ENCODE measurements around the gene TKT. TPM values are rescaled to one million over a fixed set of nuclear protein-coding genes. Genes with fewer than 3 reads are reported as not detected.
A peak's percentile ranks its signal among the peaks of the same experiment; 100 is the strongest.

TKT gene
- polyA plus RNA-seq (2013, experiment 1 of 2), result 359 TPM
- 363 TPM for polyA plus RNA-seq (2013, experiment 2 of 2)

GRCh38 chr3:53255775-53256703 is at the start of gene TKT:
Gene TKT (minus strand): TSS chr3:53256022. CDS start chr3:53255942, 80 bp downstream.
- peak within 1 kb of the TSS; percentile 92 for H3K4me2 ChIP-seq (ENCODE audit: low read length, poor library complexity, severe bottlenecking)
- WGBS, result 13% methylated on average over 59 of the region's 66 CpGs
- H3K4me1 ChIP-seq (ENCODE audit: control insufficient read depth, insufficient read depth, low read depth, low read length), result peaks cover 21% of the 10 kb centered on the region
- peak within 1 kb of the TSS; percentile 28 to 92 for H2BK12ac ChIP-seq (ENCODE audit: low read length in 2 of 2)
- peak within 1 kb of the TSS in 1 of 2 experiments; percentile 97 for H3K14ac ChIP-seq (ENCODE audit: low read length in 2 of 2)
- H2AK5ac ChIP-seq (ENCODE audit: low read length, severe bottlenecking), result peak within 1 kb of the TSS; percentile 79
- peak within 1 kb of the TSS; percentile 89 for H2BK15ac ChIP-seq (ENCODE audit: low read depth, poor library complexity, severe bottlenecking)
- peak within 1 kb of the TSS; percentile 82 for H3K9ac ChIP-seq (ENCODE audit: low read length)
- no peaks in the 10 kb centered on the region for H3K79me1 ChIP-seq (replicated peaks; ENCODE audit: low read length, poor library complexity, severe bottlenecking)
- peak within 1 kb of the TSS; percentile 94 for H4K91ac ChIP-seq (ENCODE audit: low read length)
- H3K9me3 ChIP-seq (ENCODE audit: control insufficient read depth, low read length), result no peaks in the 10 kb centered on the region
- peak within 1 kb of the TSS; percentile 33 for H2BK5ac ChIP-seq (ENCODE audit: low read depth, low read length, poor library complexity, severe bottlenecking)
- H2AFZ ChIP-seq (ENCODE audit: low read depth, low read length), result no peak within 1 kb of the TSS
- peak within 1 kb of the TSS; percentile 88 to 96 for H3K4me3 ChIP-seq (ENCODE audit: insufficient read depth in 1 of 2, low read depth in 1 of 2, low read length in 2 of 2)
- peak within 1 kb of the TSS; percentile 98 to 99 for H3K23ac ChIP-seq (ENCODE audit: low read length in 2 of 2)
- H3K4ac ChIP-seq (ENCODE audit: low read depth in 1 of 2, low read length in 2 of 2), result peak within 1 kb of the TSS; percentile 82 to 94
- H3K36me3 ChIP-seq (ENCODE audit: control insufficient read depth in 1 of 2, insufficient read depth in 2 of 2, low read depth in 1 of 2, low read length in 2 of 2), result peaks cover 10 to 11% of the 10 kb centered on the region in 2 experiments
- peak within 1 kb of the TSS; percentile 95 to 96 for H3K18ac ChIP-seq (ENCODE audit: low read depth in 1 of 2, low read length in 2 of 2)
- peak within 1 kb of the TSS; percentile 75 for H3K27ac ChIP-seq (ENCODE audit: low read length, poor library complexity, severe bottlenecking)
- H2BK120ac ChIP-seq (ENCODE audit: low read depth, low read length), result peak within 1 kb of the TSS; percentile 78
- H3K27me3 ChIP-seq (ENCODE audit: control insufficient read depth in 1 of 2, insufficient read depth in 1 of 2, low read length in 2 of 2), result no peaks in the 10 kb centered on the region
- peak; percentile 89 for DNase-seq
- peak within 1 kb of the TSS; percentile 83 for H4K8ac ChIP-seq (ENCODE audit: low read length)

- Histone ChIP-seq H2BK12ac (ENCODE audit: low read length in 2 of 2) (no peak overlapping the region), H3K36me3 (ENCODE audit: control insufficient read depth in 1 of 2, insufficient read depth in 2 of 2, low read depth in 1 of 2, low read length in 2 of 2) (peaks cover 23 to 64% of the 10 kb centered on the region in 2 experiments), H2BK15ac (ENCODE audit: low read depth, poor library complexity, severe bottlenecking) (no peak overlapping the region), H3K4me3 (ENCODE audit: insufficient read depth in 1 of 2, low read depth in 1 of 2, low read length in 2 of 2) (no peak overlapping the region), H4K91ac (ENCODE audit: low read length) (no peak overlapping the region), H3K18ac (ENCODE audit: low read depth in 1 of 2, low read length in 2 of 2) (no peak overlapping the region), H4K8ac (ENCODE audit: low read length) (no peak overlapping the region), H2AK5ac (ENCODE audit: low read length, severe bottlenecking) (no peak overlapping the region), H3K4me2 (ENCODE audit: low read length, poor library complexity, severe bottlenecking) (no peak overlapping the region), H3K4me1 (ENCODE audit: control insufficient read depth, insufficient read depth, low read depth, low read length) (peaks cover 1% of the 10 kb centered on the region), H3K27me3 (ENCODE audit: control insufficient read depth in 1 of 2, insufficient read depth in 1 of 2, low read length in 2 of 2) (no peaks in the 10 kb centered on the region), H3K23ac (ENCODE audit: low read length in 2 of 2) (no peak overlapping the region), H2BK5ac (ENCODE audit: low read depth, low read length, poor library complexity, severe bottlenecking) (no peak overlapping the region), H2BK120ac (ENCODE audit: low read depth, low read length) (no peak overlapping the region), H2AFZ (ENCODE audit: low read depth, low read length) (no peak overlapping the region), H3K79me1 (replicated peaks; ENCODE audit: low read length, poor library complexity, severe bottlenecking) (peaks cover 13% of the 10 kb centered on the region), H3K4ac (ENCODE audit: low read depth in 1 of 2, low read length in 2 of 2) (no peak overlapping the region), H3K14ac (ENCODE audit: low read length in 2 of 2) (no peak overlapping the region), H3K9ac (ENCODE audit: low read length) (peak overlapping the region; percentile 24), H3K27ac (ENCODE audit: low read length, poor library complexity, severe bottlenecking) (no peak overlapping the region), H3K9me3 (ENCODE audit: control insufficient read depth, low read length) (no peaks in the 10 kb centered on the region)
- no peak for DNase-seq
- 94% methylated on average over 3 of the region's 3 CpGs for WGBS
Measured at GRCh38 chr3:53303957-53304356, 48.1 kb upstream of the TKT start.

DNA sequence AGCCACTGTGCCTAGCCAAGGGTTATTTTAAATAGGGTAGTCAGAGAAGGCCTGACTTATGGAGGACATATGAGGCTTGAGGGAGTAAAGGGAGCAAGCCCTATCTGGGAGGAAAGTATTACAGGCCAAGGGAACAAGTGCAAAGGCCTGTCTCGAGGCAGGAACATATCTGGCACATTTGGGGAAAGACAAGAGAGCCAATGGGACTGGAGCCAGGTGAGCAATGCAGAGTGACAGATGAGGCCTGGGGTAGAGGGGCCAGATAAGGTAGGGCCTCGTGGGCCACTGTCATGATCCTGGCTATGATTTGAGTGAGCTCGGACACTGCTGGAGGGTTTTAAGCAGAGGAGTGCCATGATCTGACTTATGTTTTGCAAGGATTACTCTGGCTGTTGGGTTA is 47.7 kb upstream of the TKT start:
- WGBS, result 96% methylated on average over 3 of the region's 3 CpGs
- Histone ChIP-seq H3K18ac (ENCODE audit: low read depth in 1 of 2, low read length in 2 of 2) (no peak overlapping the region), H2BK5ac (ENCODE audit: low read depth, low read length, poor library complexity, severe bottlenecking) (no peak overlapping the region), H3K27me3 (ENCODE audit: control insufficient read depth in 1 of 2, insufficient read depth in 1 of 2, low read length in 2 of 2) (no peaks in the 10 kb centered on the region), H3K4ac (ENCODE audit: low read depth in 1 of 2, low read length in 2 of 2) (no peak overlapping the region), H4K91ac (ENCODE audit: low read length) (no peak overlapping the region), H3K9ac (ENCODE audit: low read length) (peak overlapping the region; percentile 24), H3K27ac (ENCODE audit: low read length, poor library complexity, severe bottlenecking) (no peak overlapping the region), H3K4me1 (ENCODE audit: control insufficient read depth, insufficient read depth, low read depth, low read length) (peaks cover 1% of the 10 kb centered on the region), H3K4me3 (ENCODE audit: insufficient read depth in 1 of 2, low read depth in 1 of 2, low read length in 2 of 2) (no peak overlapping the region), H4K8ac (ENCODE audit: low read length) (no peak overlapping the region), H2AFZ (ENCODE audit: low read depth, low read length) (no peak overlapping the region), H3K9me3 (ENCODE audit: control insufficient read depth, low read length) (no peaks in the 10 kb centered on the region), H2BK120ac (ENCODE audit: low read depth, low read length) (no peak overlapping the region), H2AK5ac (ENCODE audit: low read length, severe bottlenecking) (no peak overlapping the region), H3K23ac (ENCODE audit: low read length in 2 of 2) (no peak overlapping the region), H2BK15ac (ENCODE audit: low read depth, poor library complexity, severe bottlenecking) (no peak overlapping the region), H3K79me1 (replicated peaks; ENCODE audit: low read length, poor library complexity, severe bottlenecking) (peaks cover 14% of the 10 kb centered on the region), H3K14ac (ENCODE audit: low read length in 2 of 2) (no peak overlapping the region), H2BK12ac (ENCODE audit: low read length in 2 of 2) (no peak overlapping the region), H3K4me2 (ENCODE audit: low read length, poor library complexity, severe bottlenecking) (no peak overlapping the region), H3K36me3 (ENCODE audit: control insufficient read depth in 1 of 2, insufficient read depth in 2 of 2, low read depth in 1 of 2, low read length in 2 of 2) (peaks cover 22 to 64% of the 10 kb centered on the region in 2 experiments)
- DNase-seq, result no peak

DNA sequence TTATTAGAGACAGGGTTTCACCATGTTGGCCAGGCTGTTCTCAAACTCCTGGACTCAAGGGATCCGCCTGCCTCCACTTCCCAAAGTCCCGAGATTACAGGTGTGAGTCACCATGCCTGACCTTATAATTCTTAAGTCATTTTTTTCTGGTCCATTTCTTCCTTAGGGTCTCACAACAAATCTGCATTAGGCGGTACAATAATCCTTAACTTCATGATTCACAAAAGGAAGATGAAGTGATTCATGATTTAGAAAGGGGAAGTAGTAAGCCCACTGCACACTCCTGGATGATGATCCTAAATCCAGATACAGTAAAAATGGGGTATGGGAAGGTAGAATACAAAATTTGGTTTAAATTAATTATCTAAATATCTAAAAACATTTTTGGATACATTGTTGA is 45.0 kb upstream of the TKT start:
- Histone ChIP-seq H4K91ac (ENCODE audit: low read length) (no peak overlapping the region), H3K9ac (ENCODE audit: low read length) (no peak overlapping the region), H3K27me3 (ENCODE audit: control insufficient read depth in 1 of 2, insufficient read depth in 1 of 2, low read length in 2 of 2) (no peaks in the 10 kb centered on the region), H3K4me3 (ENCODE audit: insufficient read depth in 1 of 2, low read depth in 1 of 2, low read length in 2 of 2) (no peak overlapping the region), H3K4me1 (ENCODE audit: control insufficient read depth, insufficient read depth, low read depth, low read length) (peaks cover 1% of the 10 kb centered on the region), H3K18ac (ENCODE audit: low read depth in 1 of 2, low read length in 2 of 2) (no peak overlapping the region), H3K36me3 (ENCODE audit: control insufficient read depth in 1 of 2, insufficient read depth in 2 of 2, low read depth in 1 of 2, low read length in 2 of 2) (peaks cover 19 to 64% of the 10 kb centered on the region in 2 experiments), H3K4ac (ENCODE audit: low read depth in 1 of 2, low read length in 2 of 2) (no peak overlapping the region), H4K8ac (ENCODE audit: low read length) (no peak overlapping the region), H2BK12ac (ENCODE audit: low read length in 2 of 2) (no peak overlapping the region), H3K79me1 (replicated peaks; ENCODE audit: low read length, poor library complexity, severe bottlenecking) (peaks cover 11% of the 10 kb centered on the region), H3K14ac (ENCODE audit: low read length in 2 of 2) (no peak overlapping the region), H3K27ac (ENCODE audit: low read length, poor library complexity, severe bottlenecking) (no peak overlapping the region), H2BK120ac (ENCODE audit: low read depth, low read length) (no peak overlapping the region), H2BK5ac (ENCODE audit: low read depth, low read length, poor library complexity, severe bottlenecking) (no peak overlapping the region), H3K23ac (ENCODE audit: low read length in 2 of 2) (no peak overlapping the region), H2BK15ac (ENCODE audit: low read depth, poor library complexity, severe bottlenecking) (no peak overlapping the region), H2AFZ (ENCODE audit: low read depth, low read length) (no peak overlapping the region), H3K4me2 (ENCODE audit: low read length, poor library complexity, severe bottlenecking) (no peak overlapping the region), H2AK5ac (ENCODE audit: low read length, severe bottlenecking) (no peak overlapping the region), H3K9me3 (ENCODE audit: control insufficient read depth, low read length) (no peaks in the 10 kb centered on the region)
- DNase-seq, result no peak
- 84% methylated on average over 2 of the region's 3 CpGs for WGBS
